Hepatocyte (in vitro differentiated cells): Measurements from ENCODE around the gene DCTN2.

Experiments used
- EZH2 ChIP-seq: fragments of 200-600 bp; sonication (generic); IDR thresholded peaks from 2 replicates; pipeline ENCODE4 v1.6.1; 2016; ENCODE audit warnings: antibody characterized with exemption, mild to moderate bottlenecking, borderline replicate concordance
- EZH2phosphoT487 ChIP-seq: fragments of 200-600 bp; sonication (generic); IDR thresholded peaks from one replicate; pipeline ENCODE4 v1.6.1; 2018; ENCODE audit warnings: antibody characterized with exemption, mild to moderate bottlenecking, low read depth, moderate library complexity; ENCODE audit not compliant: unreplicated experiment, severe bottlenecking
- TF ChIP-seq, protein P1 (sequence below): fragments of 200-600 bp; sonication (generic); IDR thresholded peaks from 2 replicates; pipeline ENCODE4 v1.5.1; 2016; ENCODE audit warnings: antibody characterized with exemption, mild to moderate bottlenecking; ENCODE audit not compliant: poor library complexity

DNA sequence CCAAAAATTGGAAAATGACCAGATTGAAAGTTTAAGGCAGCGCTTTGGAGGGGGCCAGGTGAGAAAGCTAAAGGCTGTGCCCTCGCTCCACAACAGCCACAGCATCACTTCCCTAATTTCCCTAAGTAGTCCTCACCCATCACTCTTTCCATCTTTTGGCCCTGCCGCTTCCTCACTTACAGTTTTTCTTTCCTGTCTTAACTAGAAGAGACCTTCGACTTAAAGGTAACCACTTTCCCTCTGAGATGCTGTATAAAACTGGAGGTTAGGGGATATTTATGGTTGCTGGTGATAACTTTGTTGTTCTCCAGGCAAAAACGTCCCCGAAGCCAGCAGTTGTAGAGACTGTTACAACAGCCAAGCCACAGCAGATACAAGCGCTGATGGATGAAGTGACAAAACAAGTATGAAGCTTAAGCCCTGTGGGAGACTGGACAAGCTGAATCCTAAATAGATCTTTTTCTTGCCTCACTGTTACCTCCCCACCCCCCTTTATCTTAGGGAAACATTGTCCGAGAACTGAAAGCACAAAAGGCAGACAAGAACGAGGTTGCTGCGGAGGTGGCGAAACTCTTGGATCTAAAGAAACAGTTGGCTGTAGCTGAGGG lies 31.0 kb downstream of the DCTN2 start:
- TF ChIP-seq, protein P1, sequence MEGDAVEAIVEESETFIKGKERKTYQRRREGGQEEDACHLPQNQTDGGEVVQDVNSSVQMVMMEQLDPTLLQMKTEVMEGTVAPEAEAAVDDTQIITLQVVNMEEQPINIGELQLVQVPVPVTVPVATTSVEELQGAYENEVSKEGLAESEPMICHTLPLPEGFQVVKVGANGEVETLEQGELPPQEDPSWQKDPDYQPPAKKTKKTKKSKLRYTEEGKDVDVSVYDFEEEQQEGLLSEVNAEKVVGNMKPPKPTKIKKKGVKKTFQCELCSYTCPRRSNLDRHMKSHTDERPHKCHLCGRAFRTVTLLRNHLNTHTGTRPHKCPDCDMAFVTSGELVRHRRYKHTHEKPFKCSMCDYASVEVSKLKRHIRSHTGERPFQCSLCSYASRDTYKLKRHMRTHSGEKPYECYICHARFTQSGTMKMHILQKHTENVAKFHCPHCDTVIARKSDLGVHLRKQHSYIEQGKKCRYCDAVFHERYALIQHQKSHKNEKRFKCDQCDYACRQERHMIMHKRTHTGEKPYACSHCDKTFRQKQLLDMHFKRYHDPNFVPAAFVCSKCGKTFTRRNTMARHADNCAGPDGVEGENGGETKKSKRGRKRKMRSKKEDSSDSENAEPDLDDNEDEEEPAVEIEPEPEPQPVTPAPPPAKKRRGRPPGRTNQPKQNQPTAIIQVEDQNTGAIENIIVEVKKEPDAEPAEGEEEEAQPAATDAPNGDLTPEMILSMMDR = no peak
- TF ChIP-seq EZH2 (no peak), EZH2phosphoT487 (no peak)
